Keratinocyte (primary cell): ENCODE data around the gene TRIM26. TPM values are rescaled to one million over a fixed set of nuclear protein-coding genes. Genes with fewer than 3 reads are reported as not detected.

ENCODE experiments used
- DNase-seq: peaks from one replicate; pipeline ENCODE4 v3.0.0-alpha.2; 2011; ENCODE audit warnings: low read depth, missing footprints, low spot score
- FAIRE-seq: peaks from 2 replicates; lab custom pipeline; 2011; peaks lifted over from hg19 to GRCh38; lab: Jason Lieb, UNC
- H2AFZ ChIP-seq: 2 replicates; pipeline ENCODE4 v1.6.0; 2012; ENCODE audit warnings: low read length, control low read depth, inconsistent platforms; ENCODE audit not compliant: control insufficient read depth
- H3K27ac ChIP-seq: 2 replicates; pipeline ENCODE4 v1.5.1; 2011; ENCODE audit warnings: low read length; ENCODE audit not compliant: control insufficient read depth, insufficient read depth
- H3K27me3 ChIP-seq: 3 replicates; pipeline ENCODE4 v1.6.0; 2011; ENCODE audit warnings: low read length; ENCODE audit not compliant: control insufficient read depth, insufficient read depth; ENCODE audit errors: extremely low read depth
- H3K36me3 ChIP-seq, 2 experiments: 2 replicates in 1 of 2; 3 replicates in 1 of 2; pipeline ENCODE4 v1.5.1; 2011; ENCODE audit warnings: low read length in 2 of 2, mild to moderate bottlenecking in 1 of 2; ENCODE audit not compliant: control insufficient read depth in 2 of 2, insufficient read depth in 2 of 2; ENCODE audit errors: extremely low read depth in 1 of 2
- H3K4me1 ChIP-seq: 3 replicates; pipeline ENCODE4 v1.5.1; 2011; ENCODE audit warnings: low read length; ENCODE audit not compliant: control insufficient read depth, insufficient read depth; ENCODE audit errors: extremely low read depth
- H3K4me2 ChIP-seq: 3 replicates; pipeline ENCODE4 v1.6.0; 2011; ENCODE audit warnings: low read depth, low read length; ENCODE audit not compliant: control insufficient read depth, insufficient read depth; ENCODE audit errors: extremely low read depth
- H3K4me3 ChIP-seq, 3 experiments: fragments of 200-600 bp in 1 of 3; sonication (generic) in 1 of 3; 2 replicates in 2 of 3; 3 replicates in 1 of 3; pipeline ENCODE4 v1.5.1; 2011 to 2016; ENCODE audit warnings: low read length in 3 of 3, mild to moderate bottlenecking in 3 of 3, control low read depth in 2 of 3, inconsistent platforms in 1 of 3, low read depth in 1 of 3, mixed read lengths in 1 of 3, mixed run types in 1 of 3, moderate library complexity in 1 of 3; ENCODE audit not compliant: control insufficient read depth in 2 of 3, insufficient read depth in 2 of 3; ENCODE audit errors: extremely low read depth in 1 of 3
- H3K79me2 ChIP-seq: 2 replicates; pipeline ENCODE4 v1.6.0; 2012; ENCODE audit warnings: low read length; ENCODE audit not compliant: control insufficient read depth, insufficient read depth
- H3K9ac ChIP-seq: 3 replicates; pipeline ENCODE4 v1.6.0; 2011; ENCODE audit warnings: low read length; ENCODE audit not compliant: control insufficient read depth, insufficient read depth; ENCODE audit errors: extremely low read depth
- H3K9me1 ChIP-seq: 3 replicates; pipeline ENCODE4 v1.6.0; 2011; ENCODE audit warnings: low read length; ENCODE audit not compliant: control insufficient read depth, insufficient read depth; ENCODE audit errors: extremely low read depth
- H3K9me3 ChIP-seq: 2 replicates; pipeline ENCODE4 v1.5.1; 2012; ENCODE audit warnings: low read depth, low read length; ENCODE audit not compliant: control insufficient read depth
- H4K20me1 ChIP-seq: 3 replicates; pipeline ENCODE4 v1.6.0; 2011; ENCODE audit warnings: low read length; ENCODE audit not compliant: control insufficient read depth, insufficient read depth; ENCODE audit errors: extremely low read depth
- CTCF ChIP-seq, 3 experiments: IDR thresholded peaks in 1 of 3; conservative IDR thresholded peaks in 1 of 3; optimal IDR thresholded peaks in 1 of 3; 2 replicates in 2 of 3; 3 replicates in 1 of 3; pipeline versions ENCODE3 to v1.5.1; 2011; ENCODE audit warnings: low read length in 3 of 3, mild to moderate bottlenecking in 3 of 3, moderate library complexity in 2 of 3, control low read depth in 1 of 3, inconsistent platforms in 1 of 3; ENCODE audit not compliant: insufficient read depth in 2 of 3; ENCODE audit errors: extremely low read depth in 1 of 3
- EZH2 ChIP-seq: IDR thresholded peaks from one replicate; pipeline ENCODE4 v1.6.1; 2012; ENCODE audit warnings: inconsistent platforms, mild to moderate bottlenecking, low read length, moderate library complexity
- dilution Hi-C: fragments of 300-500 bp; cut with MboI; formaldehyde crosslinking; loops from one replicate; pipeline ENCODE4 v1.7.0; 2020; ENCODE audit warnings: low sequenced_read_pairs; ENCODE audit not compliant: extremely low pct_ligation_motif_present
- polyA plus RNA-seq, 5 experiments: library from polyadenylated mRNA; depleted of rRNA in 3 of 5; stranded (reverse) in 3 of 5; stranded (forward) in 1 of 5; unstranded in 1 of 5; fragments of >200 nt; gene quantifications; 1 replicate in 1 of 5; 2 replicates in 3 of 5; 3 replicates in 1 of 5; pipeline versions ENCODE4 v1.2.1 to v1.2.3, GENCODE V29; 2011 to 2012; ENCODE audit warnings: missing spikeins in 2 of 5, low read depth in 1 of 5, low replicate concordance in 1 of 5

Gene TRIM26
- polyA plus RNA-seq, 1 donor (not counting 4 experiments of a cell fraction or from before 2014, with no cell fraction given), result 34.7 TPM

- no peak for FAIRE-seq
- peaks cover 32 to 34% of the 10 kb centered on the region in 2 experiments for H3K36me3 ChIP-seq
- no peak for DNase-seq
Observed at GRCh38 chr6:30196376-30196775, 16.8 kb downstream of the TRIM26 start.

GRCh38 chr6:30195951-30196350 lies 17.3 kb downstream of the TRIM26 start:
- Histone ChIP-seq H3K9ac (no peak overlapping the region), H3K27ac (no peak overlapping the region), H3K27me3 (no peaks in the 10 kb centered on the region), H3K79me2 (peaks cover 7% of the 10 kb centered on the region), H4K20me1 (no peaks in the 10 kb centered on the region), H2AFZ (no peak overlapping the region), H3K4me1 (peaks cover 8% of the 10 kb centered on the region), H3K36me3 (peaks cover 32 to 34% of the 10 kb centered on the region in 2 experiments), H3K4me2 (no peak overlapping the region), H3K9me3 (no peaks in the 10 kb centered on the region), H3K4me3 (no peak overlapping the region), H3K9me1 (no peaks in the 10 kb centered on the region)
- DNase-seq (no peak), FAIRE-seq (no peak)
- dilution Hi-C loops, result no loop called here
- TF ChIP-seq EZH2 (no peak), CTCF (optimal IDR thresholded peaks at IDR 0.05 in 1 of 3, IDR thresholded peaks at IDR 0.05 in 1 of 3, conservative IDR thresholded peaks at IDR 0.05 in 1 of 3; ENCODE audit: extremely low read depth in 1 of 3, insufficient read depth in 2 of 3, low read length in 3 of 3) (no peak)

More at GRCh38 chr6:30196376-30196775, 16.8 kb downstream of the TRIM26 start:
- H3K4me2 ChIP-seq, result no peak overlapping the region
- no peaks in the 10 kb centered on the region for H3K9me3 ChIP-seq
- peaks cover 11% of the 10 kb centered on the region for H3K4me1 ChIP-seq
- no peaks in the 10 kb centered on the region for H3K9me1 ChIP-seq
- dilution Hi-C loops, result no loop called here
- no peaks in the 10 kb centered on the region for H4K20me1 ChIP-seq
- peaks cover 8% of the 10 kb centered on the region for H3K79me2 ChIP-seq
- H3K4me3 ChIP-seq, result no peak overlapping the region
- no peak for TF ChIP-seq CTCF (optimal IDR thresholded peaks at IDR 0.05 in 1 of 3, IDR thresholded peaks at IDR 0.05 in 1 of 3, conservative IDR thresholded peaks at IDR 0.05 in 1 of 3; ENCODE audit: extremely low read depth in 1 of 3, insufficient read depth in 2 of 3, low read length in 3 of 3)
- no peak for TF ChIP-seq EZH2
- H3K27me3 ChIP-seq, result no peaks in the 10 kb centered on the region
- no peak overlapping the region for H2AFZ ChIP-seq
- H3K27ac ChIP-seq, result no peak overlapping the region
- no peak overlapping the region for H3K9ac ChIP-seq
